K562 (cell line): ENCODE data around the gene TTC28. TPM values are rescaled to one million over a fixed set of nuclear protein-coding genes. Genes with fewer than 3 reads are reported as not detected.

Source experiments
- ATAC-seq: fragments of 200-7000 bp; cut with Tn5 transposase; 3 replicates; pipeline ENCODE4 v1.9.1; 2020; ENCODE audit warnings: moderate library complexity
- BruUV-seq: library from RNA; stranded (reverse); fragments of 400-500 nt; replicated peaks from 2 replicates; lab custom pipeline; 2021; lab: Mats Ljungman, UMichigan
- CTCF ChIA-PET: fragments of 300-600 bp; formaldehyde crosslinking; extraction: SDS; loops from one replicate; lab custom pipeline; 2021; ENCODE audit warnings: low intra/inter-chr PET ratio; lab: Yijun Ruan, JAX
- POLR2A ChIA-PET: fragments of 300-600, 350-650 bp; sonication (Branson Sonifier 250); formaldehyde crosslinking; extraction: SDS; loops from one replicate; lab custom pipeline; 2021; ENCODE audit warnings: antibody characterized with exemption, inconsistent platforms; lab: Yijun Ruan, JAX
- DNase-seq, 4 experiments: peaks; one replicate each; pipeline versions ENCODE4 v3.0.0 to v3.0.0-alpha.2; 2011 to 2018; ENCODE audit warnings: low spot score in 3 of 4, mixed read lengths in 3 of 4; ENCODE audit errors: extremely low read depth in 1 of 4
- FAIRE-seq: peaks from 2 replicates; lab custom pipeline; 2011; peaks lifted over from hg19 to GRCh38; lab: Jason Lieb, UNC
- H2AFZ ChIP-seq: 2 replicates; pipeline ENCODE4 v1.6.0; 2011; ENCODE audit warnings: low read depth, low read length, control low read depth, inconsistent platforms
- H3K27ac ChIP-seq: fragments of 200-600 bp; 3 replicates; pipeline ENCODE4 v1.8.0; 2011; ENCODE audit warnings: low read depth, mild to moderate bottlenecking, control low read depth, inconsistent platforms, low read length, moderate library complexity, mixed read lengths; ENCODE audit errors: extremely low read depth
- H3K27me3 ChIP-seq, 2 experiments: fragments of 300-600 bp in 1 of 2; 2 replicates in 1 of 2; 3 replicates in 1 of 2; pipeline versions ENCODE4 v1.6.0 to v1.8.0; 2011; ENCODE audit warnings: inconsistent platforms in 2 of 2, low read length in 2 of 2, mild to moderate bottlenecking in 1 of 2, mixed read lengths in 1 of 2, moderate library complexity in 1 of 2; ENCODE audit not compliant: control insufficient read depth in 2 of 2, insufficient read depth in 2 of 2
- H3K36me3 ChIP-seq: fragments of 300-600 bp; 3 replicates; pipeline ENCODE4 v1.8.0; 2011; ENCODE audit warnings: mild to moderate bottlenecking, low read length, inconsistent platforms; ENCODE audit not compliant: control insufficient read depth, insufficient read depth
- H3K4me1 ChIP-seq, 2 experiments: fragments of 200-600 bp in 1 of 2; replicated peaks in 1 of 2; 2 replicates in 1 of 2; 3 replicates in 1 of 2; pipeline versions ENCODE4 v1.5.1 to v1.8.0; 2011; ENCODE audit warnings: inconsistent platforms in 2 of 2, low read length in 2 of 2, mild to moderate bottlenecking in 1 of 2, mixed read lengths in 1 of 2, moderate library complexity in 1 of 2; ENCODE audit not compliant: control insufficient read depth in 2 of 2, insufficient read depth in 2 of 2
- H3K4me2 ChIP-seq: 2 replicates; pipeline ENCODE4 v1.6.1; 2011; ENCODE audit warnings: low read length, control low read depth, inconsistent platforms, mixed read lengths; ENCODE audit not compliant: insufficient read depth
- H3K4me3 ChIP-seq: fragments of 200-600 bp; sonication (generic), shearing (Covaris generic); 2 replicates; pipeline ENCODE4 v1.5.1; 2016; ENCODE audit warnings: control low read depth, inconsistent platforms
- H3K79me2 ChIP-seq: fragments of 200-600 bp; 3 replicates; pipeline ENCODE4 v1.8.0; 2011; ENCODE audit warnings: low read length, inconsistent platforms; ENCODE audit not compliant: control insufficient read depth, insufficient read depth
- H3K9ac ChIP-seq, 2 experiments: 2 replicates each; pipeline versions ENCODE4 v1.6.0 to v1.6.1; 2011; ENCODE audit warnings: low read depth in 2 of 2, low read length in 2 of 2, control low read depth in 1 of 2, inconsistent platforms in 1 of 2, mild to moderate bottlenecking in 1 of 2, mixed read lengths in 1 of 2; ENCODE audit not compliant: insufficient read depth in 1 of 2
- H3K9me1 ChIP-seq: one replicate; pipeline ENCODE4 v1.6.0; 2011; ENCODE audit warnings: inconsistent platforms, mild to moderate bottlenecking, low read length, moderate library complexity; ENCODE audit not compliant: control insufficient read depth, insufficient read depth
- H3K9me3 ChIP-seq: replicated peaks from 2 replicates; pipeline ENCODE4 v1.5.1; 2011; ENCODE audit warnings: low read depth, low read length, inconsistent platforms; ENCODE audit not compliant: control insufficient read depth, insufficient read depth
- H4K20me1 ChIP-seq: replicated peaks from 2 replicates; pipeline ENCODE4 v1.6.1; 2011; ENCODE audit warnings: low read length, inconsistent platforms, mixed read lengths; ENCODE audit not compliant: control insufficient read depth, insufficient read depth
- BHLHE40 ChIP-seq: IDR thresholded peaks from 2 replicates; pipeline ENCODE4 v1.6.1; 2011; ENCODE audit warnings: low read length, improper control_type of control experiment
- COPS2 ChIP-seq: fragments of 450-650 bp; conservative IDR thresholded peaks from 2 replicates; pipeline ENCODE4 v1.6.1; 2016; ENCODE audit warnings: mild to moderate bottlenecking, moderate library complexity
- CSDE1 ChIP-seq, 2 experiments: fragments of 450-650 bp; IDR thresholded peaks; 2 replicates each; pipeline ENCODE4 v1.6.1; 2016; ENCODE audit warnings: mild to moderate bottlenecking in 1 of 2
- DPF2 ChIP-seq: fragments of 450-650 bp; IDR thresholded peaks from 2 replicates; pipeline ENCODE4 v1.6.1; 2016
- FOXJ3 ChIP-seq: sonication (generic); formaldehyde crosslinking; IDR thresholded peaks from 2 replicates; pipeline ENCODE4 v1.4.0; 2020; ENCODE audit warnings: mild to moderate bottlenecking, missing genetic modification reagents
- GABPB2 ChIP-seq: fragments of 250-450 bp; sonication (Bioruptor Pico); conservative IDR thresholded peaks from 2 replicates; pipeline ENCODE4 v1.5.1; 2021; ENCODE audit warnings: mild to moderate bottlenecking
- HNRNPK ChIP-seq: fragments of 200-400 bp; formaldehyde crosslinking; IDR thresholded peaks from one replicate; pipeline ENCODE4 v1.6.1; 2018; ENCODE audit warnings: mild to moderate bottlenecking, low read depth, low read length; ENCODE audit not compliant: poor library complexity, severe bottlenecking
- KDM5B ChIP-seq: fragments of 200-600 bp; sonication (generic); IDR thresholded peaks from 2 replicates; pipeline ENCODE4 v1.6.1; 2012; ENCODE audit warnings: low read depth, mild to moderate bottlenecking, moderate library complexity, low read length, control low read depth, inconsistent platforms; ENCODE audit not compliant: insufficient replicate concordance
- MAFG ChIP-seq: fragments of 450-650 bp; conservative IDR thresholded peaks from 2 replicates; pipeline ENCODE4 v1.6.1; 2016; ENCODE audit warnings: missing genetic modification characterization, missing compliant biosample characterization
- MTA3 ChIP-seq: fragments of 450-650 bp; formaldehyde crosslinking; IDR thresholded peaks from 2 replicates; pipeline ENCODE4 v1.6.1; 2017; ENCODE audit warnings: mild to moderate bottlenecking, borderline replicate concordance
- RBM34 ChIP-seq: fragments of 200-400 bp; formaldehyde crosslinking; IDR thresholded peaks from 2 replicates; pipeline ENCODE4 v1.6.1; 2018; ENCODE audit warnings: low read length, borderline replicate concordance; ENCODE audit not compliant: insufficient read depth
- TAF7 ChIP-seq: fragments of 450-650 bp; IDR thresholded peaks from 2 replicates; pipeline ENCODE4 v1.6.1; 2016; ENCODE audit warnings: missing genetic modification characterization, missing compliant biosample characterization
- ZC3H11A ChIP-seq: IDR thresholded peaks from 2 replicates; pipeline ENCODE4 v1.6.1; 2012; ENCODE audit warnings: low read depth, low read length, improper control_type of control experiment
- ZNF175 ChIP-seq: fragments of 200-800 bp; sonication (Bioruptor generic); IDR thresholded peaks from 2 replicates; pipeline ENCODE4 v1.6.1; 2016; ENCODE audit warnings: low read depth, mild to moderate bottlenecking, missing genetic modification characterization, missing compliant biosample characterization
- ZNF23 ChIP-seq: fragments of 250-450 bp; sonication (Bioruptor Pico); IDR thresholded peaks from 2 replicates; pipeline ENCODE4 v1.4.0; 2020; ENCODE audit warnings: mild to moderate bottlenecking
- ZNF507 ChIP-seq: conservative IDR thresholded peaks from 2 replicates; pipeline ENCODE4 v1.6.1; 2017; ENCODE audit warnings: missing genetic modification characterization, missing compliant biosample characterization
- WGBS: fragments of 100-300 bp; shearing (Covaris generic); methylation state at CpG from one replicate; pipeline ENCODE4 v1.1.6; 2016; ENCODE audit warnings: low coverage, mixed read lengths; ENCODE audit not compliant: insufficient coverage; ENCODE audit errors: missing lambda C conversion rate; 5-methylcytosine and 5-hydroxymethylcytosine counted together
- in situ Hi-C: fragments of 300-500 bp; cut with MboI; formaldehyde crosslinking; loops from 4 replicates; pipeline ENCODE4 v1.15.0; 2018; ENCODE audit warnings: inconsistent platforms, mixed read lengths
- intact Hi-C: fragments of 100-400 bp; cut with micrococcal nuclease; formaldehyde crosslinking; loops from 2 replicates; pipeline ENCODE4 v1.14.2; 2022
- polyA plus RNA-seq, 8 experiments: library from polyadenylated mRNA; depleted of rRNA in 4 of 8; stranded (reverse) in 5 of 8; unstranded in 3 of 8; fragments of >200 nt; fragmentation: Nextera tagmentation in 2 of 8; fragmentation: Illumina TruSeq in 1 of 8; extraction: Ambion mirVana in 2 of 8; extraction: Trizol in 1 of 8; gene quantifications; 2 replicates each; pipeline versions ENCODE4 v1.2.1 to v1.2.3, GENCODE V29; 2011 to 2014; ENCODE audit warnings: inconsistent platforms in 1 of 8, missing spikeins in 1 of 8
- total RNA-seq, 7 experiments: library from RNA; depleted of rRNA in 6 of 7; stranded (reverse); fragments of >200 nt in 6 of 7; fragmentation: Illumina TruSeq in 2 of 7; extraction: Trizol in 2 of 7; gene quantifications; 2 replicates each; pipeline versions ENCODE4 v1.2.1 to v1.2.3, GENCODE V29; 2011 to 2021; ENCODE audit warnings: low replicate concordance in 1 of 7
- TF ChIP-seq, protein P1 (sequence below): IDR thresholded peaks from 3 replicates; pipeline ENCODE4 v1.6.1; 2011; ENCODE audit warnings: borderline replicate concordance, mild to moderate bottlenecking; ENCODE audit not compliant: insufficient read length, insufficient read depth
- TF ChIP-seq, protein P2 (sequence below): fragments of 250-450 bp; sonication (Bioruptor Pico); IDR thresholded peaks from 2 replicates; pipeline ENCODE4 v1.9.0; 2021; ENCODE audit warnings: mild to moderate bottlenecking
- TF ChIP-seq, protein P3 (sequence below): fragments of 450-650 bp; formaldehyde crosslinking; IDR thresholded peaks from 2 replicates; pipeline ENCODE4 v1.4.0; 2022; ENCODE audit warnings: missing genetic modification characterization
- TF ChIP-seq, protein P4 (sequence below): fragments of 450-650 bp; IDR thresholded peaks from 2 replicates; pipeline ENCODE4 v1.6.1; 2016; ENCODE audit warnings: antibody characterized with exemption

Gene TTC28
- total and polyA plus RNA-seq, 9 of the 15 experiments (the other 6 are each of a cell fraction or from before 2014, with no cell fraction given): 0.22 to 10.7 (median 3.1) TPM

DNA sequence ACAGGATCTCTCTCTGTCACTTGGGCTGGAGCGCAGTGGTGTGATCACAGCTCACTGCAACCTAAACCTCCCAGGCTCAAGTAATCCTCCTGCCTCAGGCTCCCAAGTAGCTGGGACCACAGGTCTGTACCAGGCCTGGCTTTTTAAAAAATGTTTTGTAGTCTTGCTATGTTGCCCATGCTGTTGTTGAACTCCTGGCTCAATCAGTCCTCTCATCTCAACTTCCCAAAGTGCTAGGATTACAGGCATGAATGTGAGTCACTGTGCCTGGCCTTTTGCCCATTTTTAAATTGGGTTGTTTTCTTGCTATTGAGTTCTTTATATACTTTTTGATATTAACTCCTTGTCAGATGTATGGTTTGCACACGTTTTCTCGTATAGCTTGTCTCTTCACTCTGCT is 727.5 kb downstream of the TTC28 start:
- BruUV-seq: no TSS peak
- POLR2A ChIA-PET: no interaction called here
- Histone ChIP-seq H2AFZ (no peak overlapping the region), H3K27ac (peak overlapping the region; percentile 33; the same call in 1 of the 3 replicates), H3K27me3 (no peaks in the 10 kb centered on the region), H4K20me1 (no peaks in the 10 kb centered on the region), H3K9me1 (no peaks in the 10 kb centered on the region), H3K79me2 (no peaks in the 10 kb centered on the region), H3K9me3 (no peaks in the 10 kb centered on the region), H3K4me2 (no peak overlapping the region), H3K4me3 (no peak overlapping the region), H3K36me3 (no peaks in the 10 kb centered on the region), H3K4me1 (peaks cover 0 to 5% of the 10 kb centered on the region in 2 experiments; a peak in 2 of 5 replicates), H3K9ac (no peak overlapping the region)
- in situ Hi-C loops (no loop called here), intact Hi-C loops (no loop called here)
- CTCF ChIA-PET: no interaction called here
- FAIRE-seq (peak; percentile 78), ATAC-seq (peak; percentile 57; the same call in 2 of the 3 replicates), DNase-seq (peak in 1 of 4 experiments; percentile 45)
- WGBS: 38% methylated on average over 3 of the region's 3 CpGs
- TF ChIP-seq, protein P1, sequence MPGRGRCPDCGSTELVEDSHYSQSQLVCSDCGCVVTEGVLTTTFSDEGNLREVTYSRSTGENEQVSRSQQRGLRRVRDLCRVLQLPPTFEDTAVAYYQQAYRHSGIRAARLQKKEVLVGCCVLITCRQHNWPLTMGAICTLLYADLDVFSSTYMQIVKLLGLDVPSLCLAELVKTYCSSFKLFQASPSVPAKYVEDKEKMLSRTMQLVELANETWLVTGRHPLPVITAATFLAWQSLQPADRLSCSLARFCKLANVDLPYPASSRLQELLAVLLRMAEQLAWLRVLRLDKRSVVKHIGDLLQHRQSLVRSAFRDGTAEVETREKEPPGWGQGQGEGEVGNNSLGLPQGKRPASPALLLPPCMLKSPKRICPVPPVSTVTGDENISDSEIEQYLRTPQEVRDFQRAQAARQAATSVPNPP: no peak
- TF ChIP-seq GABPB2 (CRISPR knock-in tag) (no peak), KDM5B (no peak), RBM34 (no peak), MTA3 (no peak), BHLHE40 (no peak), CSDE1 (IDR thresholded peaks at IDR 0.05) (no peak), ZC3H11A (no peak), ZNF175 (CRISPR knock-in tag) (no peak), MAFG (tag) (peak; percentile 41; the same call in 1 of the 2 replicates), TAF7 (no peak), HNRNPK (no peak), ZNF23 (CRISPR knock-in tag) (no peak), FOXJ3 (CRISPR knock-in tag) (no peak), ZNF507 (no peak), DPF2 (peak; percentile 34; the same call in 1 of the 2 replicates), COPS2 (no peak)
- TF ChIP-seq, protein P2, sequence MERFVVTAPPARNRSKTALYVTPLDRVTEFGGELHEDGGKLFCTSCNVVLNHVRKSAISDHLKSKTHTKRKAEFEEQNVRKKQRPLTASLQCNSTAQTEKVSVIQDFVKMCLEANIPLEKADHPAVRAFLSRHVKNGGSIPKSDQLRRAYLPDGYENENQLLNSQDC: no peak
- TF ChIP-seq, protein P3, sequence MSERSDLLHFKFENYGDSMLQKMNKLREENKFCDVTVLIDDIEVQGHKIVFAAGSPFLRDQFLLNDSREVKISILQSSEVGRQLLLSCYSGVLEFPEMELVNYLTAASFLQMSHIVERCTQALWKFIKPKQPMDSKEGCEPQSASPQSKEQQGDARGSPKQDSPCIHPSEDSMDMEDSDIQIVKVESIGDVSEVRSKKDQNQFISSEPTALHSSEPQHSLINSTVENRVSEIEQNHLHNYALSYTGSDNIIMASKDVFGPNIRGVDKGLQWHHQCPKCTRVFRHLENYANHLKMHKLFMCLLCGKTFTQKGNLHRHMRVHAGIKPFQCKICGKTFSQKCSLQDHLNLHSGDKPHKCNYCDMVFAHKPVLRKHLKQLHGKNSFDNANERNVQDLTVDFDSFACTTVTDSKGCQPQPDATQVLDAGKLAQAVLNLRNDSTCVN: no peak
- TF ChIP-seq, protein P4, sequence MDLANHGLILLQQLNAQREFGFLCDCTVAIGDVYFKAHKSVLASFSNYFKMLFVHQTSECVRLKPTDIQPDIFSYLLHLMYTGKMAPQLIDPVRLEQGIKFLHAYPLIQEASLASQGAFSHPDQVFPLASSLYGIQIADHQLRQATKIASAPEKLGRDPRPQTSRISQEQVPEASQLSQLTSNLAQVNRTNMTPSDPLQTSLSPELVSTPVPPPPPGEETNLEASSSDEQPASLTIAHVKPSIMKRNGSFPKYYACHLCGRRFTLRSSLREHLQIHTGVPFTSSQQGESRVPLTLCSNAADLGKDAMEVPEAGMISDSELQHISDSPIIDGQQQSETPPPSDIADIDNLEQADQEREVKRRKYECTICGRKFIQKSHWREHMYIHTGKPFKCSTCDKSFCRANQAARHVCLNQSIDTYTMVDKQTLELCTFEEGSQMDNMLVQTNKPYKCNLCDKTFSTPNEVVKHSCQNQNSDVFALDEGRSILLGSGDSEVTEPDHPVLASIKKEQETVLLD: no peak
